ENCODE data around the gene DHPS. TPM values are rescaled to one million over a fixed set of nuclear protein-coding genes. Genes with fewer than 3 reads are reported as not detected.

DHPS gene
- total and polyA plus RNA-seq, 7 experiments from 2014 or later = 113 to 223 (median 159) TPM

- Histone ChIP-seq H3K4me1 (ENCODE audit: control insufficient read depth in 2 of 2, insufficient read depth in 2 of 2, low read length in 2 of 2) (peaks cover 36 to 38% of the 10 kb centered on the region in 2 donors), H3K27me3 (ENCODE audit: control insufficient read depth in 2 of 2, insufficient read depth in 2 of 2, low read length in 2 of 2) (no peaks in the 10 kb centered on the region), H3K36me3 (ENCODE audit: control insufficient read depth in 2 of 3, insufficient read depth in 3 of 3, low read length in 3 of 3) (peaks cover 0 to 40% (median 0%) of the 10 kb centered on the region in 3 experiments), H3K27ac (ENCODE audit: low read depth, low read length) (peak overlapping the region; percentile 99), H3K4me3 (ENCODE audit: low read length) (peak overlapping the region; percentile 84), H3K9me3 (ENCODE audit: control insufficient read depth in 2 of 3, low read length in 3 of 3) (no peaks in the 10 kb centered on the region)
- Mint-ChIP-seq H3K27ac (peak overlapping the region; percentile 97 to 100 (median 100)), H3K9me3 (no peaks in the 10 kb centered on the region), H3K36me3 (peaks cover 0 to 17% (median 9%) of the 10 kb centered on the region in 5 donors), H3K27me3 (no peaks in the 10 kb centered on the region), H3K4me3 (peak overlapping the region; percentile 91 to 100 (median 98)), H3K4me1 (peaks cover 31 to 65% (median 49%) of the 10 kb centered on the region in 7 donors)
- ChIA-PET POLR2A (interaction anchor here (0.6 to 2.4 kb wide), 18 partner anchors 8 to 426 kb away, joined by 3 to 11 read pairs (median 4); partner anchors contain the start of genes DHPS, FBXW9, GET3 and TRIR), CTCF (interaction anchor here (0.6 to 2.5 kb wide), 8 partner anchors 8 to 123 kb away, joined by 3 to 7 read pairs (median 3); partner anchors contain the start of genes ZNF490 and ZNF791)
- intact Hi-C loops (cut with micrococcal nuclease) = loop anchor here (1.0 to 10.0 kb wide), 9 partner anchors 12 to 875 kb away; partner anchors contain the start of genes DHPS (in 2 of the 2), ZNF563 (in 2 of the 2), GET3 (in 1 of the 2) and TNPO2 (in 1 of the 2)
- DNase-seq (peak; percentile 62 to 83 (median 78)), ATAC-seq (peak; percentile 62)
Observed at GRCh38 chr19:12669270-12670158, 12.2 kb downstream of the DHPS start.

- Mint-ChIP-seq H3K27me3 (no peaks in the 10 kb centered on the region), H3K9me3 (no peaks in the 10 kb centered on the region), H3K36me3 (peaks cover 0 to 15% (median 5%) of the 10 kb centered on the region in 5 donors), H3K4me1 (peaks cover 31 to 71% (median 50%) of the 10 kb centered on the region in 7 donors), H3K27ac (peak overlapping the region; percentile 97 to 100 (median 100)), H3K4me3 (peak overlapping the region; percentile 91 to 100 (median 98))
- no peaks in the 10 kb centered on the region for H3K9me3 ChIP-seq (ENCODE audit: control insufficient read depth in 2 of 3, low read length in 3 of 3)
- ChIA-PET POLR2A (interaction anchor here (0.6 to 2.4 kb wide), 12 partner anchors 9 to 117 kb away, joined by 3 to 11 read pairs (median 6); partner anchors contain the start of genes DHPS, FBXW9, GET3 and TRIR), CTCF (interaction anchor here (0.6 to 2.5 kb wide), 8 partner anchors 9 to 123 kb away, joined by 3 to 7 read pairs (median 3); partner anchors contain the start of genes ZNF490 and ZNF791)
- no peaks in the 10 kb centered on the region for H3K27me3 ChIP-seq (ENCODE audit: control insufficient read depth in 2 of 2, insufficient read depth in 2 of 2, low read length in 2 of 2)
- H3K36me3 ChIP-seq (ENCODE audit: control insufficient read depth in 2 of 3, insufficient read depth in 3 of 3, low read length in 3 of 3) = peaks cover 0 to 40% (median 0%) of the 10 kb centered on the region in 3 experiments
- peaks cover 38% of the 10 kb centered on the region in 2 donors for H3K4me1 ChIP-seq (ENCODE audit: control insufficient read depth in 2 of 2, insufficient read depth in 2 of 2, low read length in 2 of 2)
- ATAC-seq (peak; percentile 63), DNase-seq (peak in 8 of 9 donors; percentile 54 to 90 (median 61))
- intact Hi-C loops (cut with micrococcal nuclease) = loop anchor here (1.0 to 10.0 kb wide), 9 partner anchors 12 to 874 kb away; partner anchors contain the start of genes DHPS (in 2 of the 2), ZNF563 (in 2 of the 2), GET3 (in 1 of the 2) and TNPO2 (in 1 of the 2)
- H3K4me3 ChIP-seq (ENCODE audit: low read length) = peak overlapping the region; percentile 84
- H3K27ac ChIP-seq (ENCODE audit: low read depth, low read length) = peak overlapping the region; percentile 99
Observed at GRCh38 chr19:12668932-12669269, 12.8 kb downstream of the DHPS start.

- Histone ChIP-seq H3K9me3 (ENCODE audit: control insufficient read depth in 2 of 3, low read length in 3 of 3) (no peaks in the 10 kb centered on the region), H3K4me3 (ENCODE audit: low read length) (peak overlapping the region; percentile 84), H3K27me3 (ENCODE audit: control insufficient read depth in 2 of 2, insufficient read depth in 2 of 2, low read length in 2 of 2) (no peaks in the 10 kb centered on the region), H3K4me1 (ENCODE audit: control insufficient read depth in 2 of 2, insufficient read depth in 2 of 2, low read length in 2 of 2) (peaks cover 38% of the 10 kb centered on the region in 2 donors), H3K36me3 (ENCODE audit: control insufficient read depth in 2 of 3, insufficient read depth in 3 of 3, low read length in 3 of 3) (peaks cover 0 to 40% (median 2%) of the 10 kb centered on the region in 3 experiments), H3K27ac (ENCODE audit: low read depth, low read length) (peak overlapping the region; percentile 99)
- ATAC-seq (no peak), DNase-seq (no peak)
- H3K4me1 Mint-ChIP-seq = peaks cover 31 to 75% (median 50%) of the 10 kb centered on the region in 7 donors
- CTCF ChIA-PET = interaction anchor here (0.9 to 2.5 kb wide), 3 partner anchors 28 to 124 kb away, joined by 3 to 7 read pairs (median 5); no protein-coding TSS in a partner anchor
- intact Hi-C loops (cut with micrococcal nuclease) = loop anchor here (5.0 to 10.0 kb wide), 5 partner anchors 54 to 874 kb away; partner anchors contain the start of genes ZNF563 (in 2 of the 2), TNPO2 (in 1 of the 2), ZNF44 (in 1 of the 2) and ZNF491 (in 1 of the 2)
- H3K36me3 Mint-ChIP-seq = peaks cover 0 to 19% (median 7%) of the 10 kb centered on the region in 5 donors
- H3K27me3 Mint-ChIP-seq = no peaks in the 10 kb centered on the region
- H3K4me3 Mint-ChIP-seq = peak overlapping the region; percentile 91 to 100 (median 98)
- POLR2A ChIA-PET = interaction anchor here (0.6 to 2.4 kb wide), 9 partner anchors 10 to 116 kb away, joined by 3 to 11 read pairs (median 6); partner anchors contain the start of genes DHPS, FBXW9, GET3 and TRIR
- peak overlapping the region; percentile 97 to 100 (median 100) for H3K27ac Mint-ChIP-seq
- H3K9me3 Mint-ChIP-seq = no peaks in the 10 kb centered on the region
Observed at GRCh38 chr19:12668346-12668745, 13.3 kb downstream of the DHPS start.

- no peak for ATAC-seq
- no peaks in the 10 kb centered on the region for H3K27me3 Mint-ChIP-seq
- CTCF ChIA-PET = interaction anchor here (2.5 kb wide), 1 partner anchor 104 kb away, joined by 7 read pairs; no protein-coding TSS in a partner anchor
- Histone ChIP-seq H3K4me1 (ENCODE audit: control insufficient read depth in 2 of 2, insufficient read depth in 2 of 2, low read length in 2 of 2) (peaks cover 38% of the 10 kb centered on the region in 2 donors), H3K27me3 (ENCODE audit: control insufficient read depth in 2 of 2, insufficient read depth in 2 of 2, low read length in 2 of 2) (no peaks in the 10 kb centered on the region), H3K27ac (ENCODE audit: low read depth, low read length) (peak overlapping the region; percentile 99), H3K4me3 (ENCODE audit: low read length) (no peak overlapping the region), H3K36me3 (ENCODE audit: control insufficient read depth in 2 of 3, insufficient read depth in 3 of 3, low read length in 3 of 3) (peaks cover 0 to 39% (median 4%) of the 10 kb centered on the region in 3 experiments), H3K9me3 (ENCODE audit: control insufficient read depth in 2 of 3, low read length in 3 of 3) (no peaks in the 10 kb centered on the region)
- intact Hi-C loops (cut with micrococcal nuclease) = loop anchor here (2.0 to 10.0 kb wide), 6 partner anchors 54 to 873 kb away; partner anchors contain the start of genes ZNF563 (in 2 of the 2), TNPO2 (in 1 of the 2), ZNF44 (in 1 of the 2) and ZNF490 (in 1 of the 2)
- no peaks in the 10 kb centered on the region for H3K9me3 Mint-ChIP-seq
- H3K27ac Mint-ChIP-seq = peak overlapping the region in 8 of 9 donors; percentile 46 to 100 (median 98)
- POLR2A ChIA-PET = interaction anchor here (0.6 to 2.4 kb wide), 6 partner anchors 10 to 116 kb away, joined by 3 to 11 read pairs (median 6); partner anchors contain the start of genes DHPS and TRIR
- H3K4me1 Mint-ChIP-seq = peaks cover 31 to 75% (median 50%) of the 10 kb centered on the region in 7 donors
- H3K4me3 Mint-ChIP-seq = peak overlapping the region; percentile 91 to 100 (median 98)
- no peak for DNase-seq
- H3K36me3 Mint-ChIP-seq = peaks cover 0 to 22% (median 8%) of the 10 kb centered on the region in 5 donors
Observed at GRCh38 chr19:12667731-12668302, 13.9 kb downstream of the DHPS start.

GRCh38 chr19:12666265-12667048, 15.2 kb downstream of the DHPS start, which contains the start of the genes MAN2B1 and WDR83:
Gene MAN2B1 (minus strand): TSS chr19:12666742. CDS start chr19:12666701, 41 bp downstream.
Gene WDR83 (plus strand): TSS chr19:12666807. CDS start chr19:12669791, 2,984 bp downstream.
- ChIA-PET POLR2A (interaction anchor here (0.6 to 2.0 kb wide), 10 partner anchors 11 to 263 kb away, joined by 3 to 13 read pairs (median 4); partner anchors contain the start of genes DHPS, TRIR, ZNF490 and ZNF791), CTCF (no interaction called here)
- peaks cover 38% of the 10 kb centered on the region in 2 donors for H3K4me1 ChIP-seq (ENCODE audit: control insufficient read depth in 2 of 2, insufficient read depth in 2 of 2, low read length in 2 of 2)
- intact Hi-C loops (cut with micrococcal nuclease) = loop anchor here (1.0 to 10.0 kb wide), 8 partner anchors 56 to 872 kb away; partner anchors contain the start of genes ZNF490 (in 2 of the 2), ZNF563 (in 2 of the 2), ZNF791 (in 2 of the 2) and TNPO2 (in 1 of the 2)
- H3K36me3 ChIP-seq (ENCODE audit: control insufficient read depth in 2 of 3, insufficient read depth in 3 of 3, low read length in 3 of 3) = peaks cover 1 to 39% (median 5%) of the 10 kb centered on the region in 3 experiments
- Mint-ChIP-seq H3K27me3 (no peaks in the 10 kb centered on the region), H3K4me3 (peak within 1 kb of the TSS; percentile 90 to 100 (median 98)), H3K4me1 (peaks cover 22 to 69% (median 45%) of the 10 kb centered on the region in 7 donors), H3K27ac (peak within 1 kb of the TSS; percentile 77 to 100 (median 91)), H3K36me3 (peaks cover 0 to 19% (median 4%) of the 10 kb centered on the region in 5 donors), H3K9me3 (no peaks in the 10 kb centered on the region)
- no peaks in the 10 kb centered on the region for H3K27me3 ChIP-seq (ENCODE audit: control insufficient read depth in 2 of 2, insufficient read depth in 2 of 2, low read length in 2 of 2)
- no peaks in the 10 kb centered on the region for H3K9me3 ChIP-seq (ENCODE audit: control insufficient read depth in 2 of 3, low read length in 3 of 3)
- peak within 1 kb of the TSS; percentile 92 for H3K4me3 ChIP-seq (ENCODE audit: low read length)
- H3K27ac ChIP-seq (ENCODE audit: low read depth, low read length) = peak within 1 kb of the TSS; percentile 99
- peak; percentile 82 for ATAC-seq
- DNase-seq = peak; percentile 56 to 86 (median 72)
